Stimulated activated CD4-positive, alpha-beta T cell treated with anti-CD3 and anti-CD28 coated beads, Interleukin-12 subunit alpha, Interleukin-12 subunit beta, amount 100 ng/mL, for 4 hours (primary cell): Measurements from ENCODE around the gene CSPG4.
"Not testable (repeated sequence)": the region's sequence is repeated elsewhere in the genome, so short reads cannot be mapped to it uniquely, and the experiment has no call there.

Experiments
- DNase-seq: peaks from one replicate; pipeline ENCODE4 v3.0.0-alpha.2; 2020

Gene CSPG4

GRCh38 chr15:75646112-75646943 is 66.3 kb downstream of the CSPG4 start:
- no peak for DNase-seq

GRCh38 chr15:75644376-75644775 is 68.3 kb downstream of the CSPG4 start:
- no peak for DNase-seq

GRCh38 chr15:75641603-75642002 is 71.0 kb downstream of the CSPG4 start:
- no peak for DNase-seq

GRCh38 chr15:75641179-75641503 is 71.5 kb downstream of the CSPG4 start:
- DNase-seq = no peak

GRCh38 chr15:75640483-75641178 is 72.0 kb downstream of the CSPG4 start:
- DNase-seq = peak; percentile 40

GRCh38 chr15:75639709-75640482 is 72.8 kb downstream of the CSPG4 start, which contains the start of gene IMP3:
Gene IMP3, minus strand, starts transcription at chr15:75640224. Its CDS starts 56 bp downstream, at chr15:75640168.
- DNase-seq = peak; percentile 86

GRCh38 chr15:75639191-75639708 is 73.4 kb downstream of the CSPG4 start:
- DNase-seq = no peak

GRCh38 chr15:75637245-75638009 is 75.2 kb downstream of the CSPG4 start:
- DNase-seq = no peak

GRCh38 chr15:75636026-75636425 is 76.6 kb downstream of the CSPG4 start:
- no peak for DNase-seq

GRCh38 chr15:75633922-75634321 is 78.7 kb downstream of the CSPG4 start:
- DNase-seq = not testable (repeated sequence)

- no peak for DNase-seq
These were observed 80.7 kb downstream of the CSPG4 start for GRCh38 chr15:75631935-75632334.

- DNase-seq = peak; percentile 93
These were observed 86.9 kb downstream of the CSPG4 start, which contains the start of gene SNUPN for GRCh38 chr15:75625542-75626347. Gene SNUPN, minus strand, starts transcription at chr15:75625725. Its CDS starts 4,674 bp downstream, at chr15:75621051.
